ENCODE results near the gene TASP1. TPM values are rescaled to one million over a fixed set of nuclear protein-coding genes. Genes with fewer than 3 reads are reported as not detected.

TASP1 gene
- total RNA-seq, 1 donor from 2014 or later, result 10.3 TPM

- no peak overlapping the region for H3K27ac ChIP-seq (ENCODE audit: low read depth, low read length)
- H3K4me2 ChIP-seq (ENCODE audit: low read length), result no peak overlapping the region
- peaks cover 10% of the 10 kb centered on the region for H3K36me3 Mint-ChIP-seq (ENCODE audit: low read depth, unreplicated experiment)
- H3K36me3 ChIP-seq (ENCODE audit: insufficient read depth, low read length), result no peaks in the 10 kb centered on the region
- no peak overlapping the region for H3K4me3 Mint-ChIP-seq (ENCODE audit: unreplicated experiment)
- peaks cover 3% of the 10 kb centered on the region for H3K4me1 Mint-ChIP-seq (ENCODE audit: low read depth, unreplicated experiment)
- H3K79me2 ChIP-seq (ENCODE audit: insufficient read depth, low read length), result no peaks in the 10 kb centered on the region
- no peak for TF ChIP-seq EZH2 (IDR thresholded peaks at IDR 0.05; ENCODE audit: insufficient read depth, low read length)
- no peak for TF ChIP-seq CTCF (IDR thresholded peaks at IDR 0.05; ENCODE audit: insufficient read depth, low read depth, low read length)
- FAIRE-seq (no peak), DNase-seq (ENCODE audit: low read depth) (no peak)
- no peaks in the 10 kb centered on the region for H3K27me3 Mint-ChIP-seq (ENCODE audit: low read depth, unreplicated experiment)
- no peak overlapping the region for H3K27ac Mint-ChIP-seq (ENCODE audit: unreplicated experiment)
- no peaks in the 10 kb centered on the region for H3K27me3 ChIP-seq (ENCODE audit: insufficient read depth, low read length)
- H2AFZ ChIP-seq (ENCODE audit: low read depth, low read length), result no peak overlapping the region
- no peaks in the 10 kb centered on the region for H3K4me1 ChIP-seq (ENCODE audit: insufficient read depth, low read length)
- no peak overlapping the region for H3K4me3 ChIP-seq (ENCODE audit: insufficient read depth, low read depth, low read length)
- peaks cover 16% of the 10 kb centered on the region for H3K9me3 Mint-ChIP-seq (ENCODE audit: unreplicated experiment)
- H3K9ac ChIP-seq (ENCODE audit: low read length), result no peak overlapping the region
- no peaks in the 10 kb centered on the region for H4K20me1 ChIP-seq (ENCODE audit: insufficient read depth, low read length)
- no peaks in the 10 kb centered on the region for H3K9me3 ChIP-seq (ENCODE audit: insufficient read depth, low read depth, low read length)
Observed at GRCh38 chr20:13469262-13469661, 169.5 kb downstream of the TASP1 start.

GRCh38 chr20:13468166-13468565 lies 170.6 kb downstream of the TASP1 start:
- DNase-seq (ENCODE audit: low read depth) (peak; percentile 12), FAIRE-seq (no peak)

More at GRCh38 chr20:13468166-13468565, 170.6 kb downstream of the TASP1 start:
- no peak overlapping the region for H3K4me2 ChIP-seq (ENCODE audit: low read length)
- no peaks in the 10 kb centered on the region for H3K9me3 ChIP-seq (ENCODE audit: insufficient read depth, low read depth, low read length)
- Mint-ChIP-seq H3K27ac (ENCODE audit: unreplicated experiment) (no peak overlapping the region), H3K36me3 (ENCODE audit: low read depth, unreplicated experiment) (peaks cover 10% of the 10 kb centered on the region), H3K4me3 (ENCODE audit: unreplicated experiment) (no peak overlapping the region), H3K27me3 (ENCODE audit: low read depth, unreplicated experiment) (no peaks in the 10 kb centered on the region), H3K9me3 (ENCODE audit: unreplicated experiment) (peaks cover 11% of the 10 kb centered on the region), H3K4me1 (ENCODE audit: low read depth, unreplicated experiment) (peaks cover 3% of the 10 kb centered on the region)
- TF ChIP-seq CTCF (IDR thresholded peaks at IDR 0.05; ENCODE audit: insufficient read depth, low read depth, low read length) (no peak), EZH2 (IDR thresholded peaks at IDR 0.05; ENCODE audit: insufficient read depth, low read length) (no peak)
- H3K27ac ChIP-seq (ENCODE audit: low read depth, low read length), result no peak overlapping the region
- H3K9ac ChIP-seq (ENCODE audit: low read length), result no peak overlapping the region
- H4K20me1 ChIP-seq (ENCODE audit: insufficient read depth, low read length), result no peaks in the 10 kb centered on the region
- H3K4me1 ChIP-seq (ENCODE audit: insufficient read depth, low read length), result no peaks in the 10 kb centered on the region
- H3K36me3 ChIP-seq (ENCODE audit: insufficient read depth, low read length), result no peaks in the 10 kb centered on the region
- no peaks in the 10 kb centered on the region for H3K79me2 ChIP-seq (ENCODE audit: insufficient read depth, low read length)
- H3K4me3 ChIP-seq (ENCODE audit: insufficient read depth, low read depth, low read length), result no peak overlapping the region
- no peaks in the 10 kb centered on the region for H3K27me3 ChIP-seq (ENCODE audit: insufficient read depth, low read length)
- no peak overlapping the region for H2AFZ ChIP-seq (ENCODE audit: low read depth, low read length)
